Fibroblast of villous mesenchyme (primary cell): Measurements from ENCODE around the gene ABL2. TPM values are rescaled to one million over a fixed set of nuclear protein-coding genes. Genes with fewer than 3 reads are reported as not detected.

Experiments used
- DNase-seq: peaks from one replicate; pipeline ENCODE4 v3.0.0-alpha.2; 2010; ENCODE audit warnings: low read depth
- H3K4me3 ChIP-seq: 2 replicates; pipeline ENCODE4 v1.5.1; 2011; ENCODE audit warnings: low read depth, mild to moderate bottlenecking, low read length
- CTCF ChIP-seq: IDR thresholded peaks from 2 replicates; pipeline ENCODE4 v1.5.1; 2012; ENCODE audit warnings: low read depth, mild to moderate bottlenecking, low read length; ENCODE audit not compliant: insufficient read depth
- total RNA-seq: library from RNA; depleted of rRNA; stranded (reverse); fragments of >200 nt; gene quantifications from 2 replicates; pipeline ENCODE4 v1.2.3, GENCODE V29; 2012

ABL2 gene
- total RNA-seq, 1 donor, result 66.9 TPM

GRCh38 chr1:179184403-179184802 lies 45.1 kb downstream of the ABL2 start:
- no peak for TF ChIP-seq CTCF
- H3K4me3 ChIP-seq, result no peak overlapping the region
- DNase-seq, result no peak

GRCh38 chr1:179183857-179184256 lies 45.6 kb downstream of the ABL2 start:
- H3K4me3 ChIP-seq, result no peak overlapping the region
- DNase-seq, result no peak
- no peak for TF ChIP-seq CTCF

- no peak overlapping the region for H3K4me3 ChIP-seq
- DNase-seq, result peak; percentile 57
- TF ChIP-seq CTCF, result no peak
Measured at GRCh38 chr1:179178950-179179349, 50.5 kb downstream of the ABL2 start.

- DNase-seq, result no peak
- no peak for TF ChIP-seq CTCF
- no peak overlapping the region for H3K4me3 ChIP-seq
Measured at GRCh38 chr1:179178183-179178582, 51.3 kb downstream of the ABL2 start.

- no peak for DNase-seq
- H3K4me3 ChIP-seq, result no peak overlapping the region
- no peak for TF ChIP-seq CTCF
Measured at GRCh38 chr1:179177615-179178014, 51.9 kb downstream of the ABL2 start.

GRCh38 chr1:179177182-179177581 lies 52.3 kb downstream of the ABL2 start:
- H3K4me3 ChIP-seq, result no peak overlapping the region
- DNase-seq, result peak; percentile 27
- TF ChIP-seq CTCF, result no peak
